HG02885 (cell line): Measurements from ENCODE around the gene HCRTR1.

Source experiments
- ATAC-seq: cut with Tn5 transposase; IDR thresholded peaks from one replicate; pipeline ENCODE4 v1.9.1; 2021; ENCODE audit warnings: mild to moderate bottlenecking; ENCODE audit not compliant: unreplicated experiment, poor library complexity

The HCRTR1 gene

DNA sequence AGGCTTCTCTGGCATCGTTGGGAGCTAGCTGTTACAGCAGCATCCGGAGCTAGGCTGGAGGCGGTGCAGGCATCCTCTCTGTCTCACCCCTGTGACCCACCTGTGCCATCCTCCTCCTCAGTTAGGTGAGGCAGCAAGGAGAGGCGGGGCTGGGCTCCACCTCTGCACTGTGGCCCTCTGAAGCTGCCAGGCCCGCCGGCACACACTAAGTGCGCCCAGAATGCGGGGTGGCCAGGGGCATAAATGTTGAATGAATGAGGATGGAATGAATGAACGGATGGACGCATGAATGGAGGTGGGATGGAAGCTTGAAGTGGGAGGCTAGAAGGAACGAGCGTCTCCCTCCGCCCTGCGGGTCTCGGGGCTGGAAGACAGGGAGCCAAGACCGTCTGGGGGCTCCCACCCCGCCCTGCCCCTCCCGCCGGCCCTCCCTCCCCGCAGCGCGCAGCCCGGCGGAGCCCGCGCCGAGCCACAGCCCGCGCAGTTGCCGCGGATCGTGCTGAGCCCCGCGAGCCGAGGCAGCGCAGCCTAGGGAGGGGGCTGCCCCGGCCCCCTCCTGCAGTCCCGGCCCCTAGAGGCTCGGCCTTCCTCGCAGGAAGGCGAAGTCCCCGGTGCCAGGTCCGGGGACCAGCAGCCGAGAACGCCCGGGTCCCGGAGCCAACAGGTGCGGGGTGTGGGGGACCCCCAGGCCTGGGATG lies at the start of gene HCRTR1:
HCRTR1 (plus strand) TSS at position 472 of the 698 bp plus-strand sequence. CDS start 1,504 bp downstream, outside the sequence.
- no peak for ATAC-seq

DNA sequence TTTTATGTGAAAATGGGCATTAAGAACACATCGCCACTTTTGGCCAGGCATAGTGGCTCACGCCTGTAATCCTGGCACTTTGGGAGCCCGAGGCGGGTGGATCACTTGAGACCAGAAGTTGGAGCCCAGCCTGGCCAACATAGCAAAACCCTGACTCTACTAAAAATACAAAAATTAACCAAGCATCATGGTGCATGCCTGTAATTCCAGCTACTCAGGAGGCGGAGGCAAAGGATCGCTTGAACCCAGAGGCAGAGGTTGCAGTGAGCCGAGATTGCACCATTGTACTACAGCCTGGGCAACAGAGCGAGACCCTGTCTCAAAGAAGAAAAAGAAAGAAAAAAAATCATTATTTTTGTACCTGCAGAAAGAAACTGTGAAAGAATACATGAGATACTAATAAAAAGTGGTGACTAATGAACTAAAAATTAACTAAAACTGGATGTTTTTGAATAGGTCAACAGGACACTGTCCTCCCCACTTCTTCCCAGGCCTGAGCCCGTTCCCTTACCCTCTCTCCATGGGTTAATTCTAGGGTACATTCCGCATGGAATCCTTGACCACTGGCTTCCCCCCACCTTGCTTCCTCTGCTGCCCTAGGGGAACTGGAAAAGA lies 49.4 kb upstream of the HCRTR1 start:
- no peak for ATAC-seq

DNA sequence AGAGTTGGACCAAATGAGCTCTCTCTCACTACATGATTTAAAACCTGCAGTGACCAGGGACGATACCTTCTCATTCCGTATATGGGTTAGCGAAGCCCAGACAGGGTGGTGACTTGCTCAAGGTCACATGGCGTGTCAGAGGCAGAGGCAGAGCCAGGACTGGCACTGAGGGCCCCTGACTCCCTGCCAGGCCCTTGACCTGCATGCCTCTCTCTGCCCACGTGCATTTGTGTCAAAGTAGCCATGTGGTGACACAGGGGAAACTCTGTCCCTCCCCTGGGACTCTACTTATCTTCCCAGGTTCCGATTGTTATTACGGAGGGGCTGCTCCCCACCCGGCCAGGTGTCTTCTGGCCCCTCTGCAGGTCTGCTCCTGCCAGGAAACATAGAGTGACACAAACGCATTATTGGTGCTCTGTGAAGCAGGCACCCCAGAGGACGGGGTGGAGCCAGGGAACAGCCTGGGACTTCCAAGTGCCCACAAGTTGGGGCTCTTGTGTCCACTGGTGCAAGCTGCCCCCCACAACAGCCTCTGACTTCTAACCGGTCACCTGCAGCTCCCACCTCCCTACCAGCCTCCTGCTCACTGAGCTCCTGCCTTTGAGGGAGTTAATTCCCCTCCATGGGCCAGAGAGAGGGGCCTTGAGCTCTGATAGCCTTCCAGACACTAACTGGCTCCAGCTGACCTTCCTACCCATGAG lies 48.4 kb upstream of the HCRTR1 start:
- no peak for ATAC-seq

DNA sequence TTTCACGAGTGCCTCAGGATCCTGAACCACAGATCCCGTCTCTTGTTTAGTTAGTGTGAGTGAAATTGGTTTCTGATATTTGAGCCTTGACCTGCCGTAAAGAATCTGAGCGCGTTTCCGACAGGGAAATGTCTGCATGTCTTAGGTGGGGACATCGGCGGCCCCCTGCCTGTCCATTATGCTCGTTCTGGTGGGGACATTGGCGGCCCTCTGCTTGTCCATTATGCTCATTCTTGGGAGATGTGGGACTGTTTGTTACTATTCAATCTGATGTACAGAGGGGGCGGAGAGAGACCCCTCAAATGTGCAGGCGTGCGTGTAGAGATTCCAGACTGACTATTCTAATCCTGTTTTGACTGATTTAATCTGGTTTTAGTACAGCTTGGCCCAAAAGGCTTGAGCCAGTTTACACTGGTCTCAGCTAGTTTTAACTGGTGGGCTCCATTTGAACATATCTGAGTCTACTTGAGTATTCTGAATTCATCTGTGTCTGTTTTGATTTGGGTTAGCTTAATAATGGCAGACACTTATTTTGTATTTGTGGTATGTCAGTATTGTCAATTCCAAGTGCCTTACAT lies 47.8 kb upstream of the HCRTR1 start:
- no peak for ATAC-seq

DNA sequence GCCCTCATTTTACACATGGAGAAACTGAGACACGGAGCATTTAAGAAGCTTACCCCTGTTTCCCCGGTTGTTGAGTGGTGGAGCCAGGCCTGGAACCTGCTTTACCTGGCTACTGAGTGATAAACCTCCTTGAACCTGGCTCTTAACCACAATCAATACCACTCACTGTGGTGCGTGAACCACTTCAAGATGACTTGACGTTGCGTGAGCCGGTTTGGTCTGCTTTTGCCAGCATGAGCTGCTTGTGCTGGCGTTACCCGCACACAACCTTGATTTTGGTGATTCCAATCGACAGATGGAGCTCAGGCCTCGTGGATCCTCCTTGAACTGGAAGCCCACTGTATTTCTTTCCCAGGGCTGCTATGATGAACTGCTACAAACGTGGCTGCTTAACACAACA lies 47.3 kb upstream of the HCRTR1 start:
- ATAC-seq = no peak

DNA sequence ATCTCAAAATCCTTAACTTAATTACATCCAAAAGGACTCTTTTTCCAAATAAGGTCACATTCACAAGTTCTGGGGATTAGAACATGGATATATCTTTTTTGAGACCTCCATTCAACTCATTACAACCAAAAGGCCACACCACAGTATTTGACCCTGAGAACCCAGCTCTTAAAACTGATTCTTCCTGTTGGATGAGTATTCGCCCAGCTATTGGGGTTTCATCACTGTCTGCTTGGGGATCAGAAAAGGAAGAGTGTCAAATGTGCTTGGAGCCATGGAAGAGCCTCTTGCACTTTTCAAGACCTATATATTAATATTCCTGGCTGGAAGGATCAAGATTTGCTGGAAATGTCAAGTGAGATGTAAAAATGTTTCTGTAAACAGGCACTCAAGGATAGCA lies 46.6 kb upstream of the HCRTR1 start:
- ATAC-seq = no peak

DNA sequence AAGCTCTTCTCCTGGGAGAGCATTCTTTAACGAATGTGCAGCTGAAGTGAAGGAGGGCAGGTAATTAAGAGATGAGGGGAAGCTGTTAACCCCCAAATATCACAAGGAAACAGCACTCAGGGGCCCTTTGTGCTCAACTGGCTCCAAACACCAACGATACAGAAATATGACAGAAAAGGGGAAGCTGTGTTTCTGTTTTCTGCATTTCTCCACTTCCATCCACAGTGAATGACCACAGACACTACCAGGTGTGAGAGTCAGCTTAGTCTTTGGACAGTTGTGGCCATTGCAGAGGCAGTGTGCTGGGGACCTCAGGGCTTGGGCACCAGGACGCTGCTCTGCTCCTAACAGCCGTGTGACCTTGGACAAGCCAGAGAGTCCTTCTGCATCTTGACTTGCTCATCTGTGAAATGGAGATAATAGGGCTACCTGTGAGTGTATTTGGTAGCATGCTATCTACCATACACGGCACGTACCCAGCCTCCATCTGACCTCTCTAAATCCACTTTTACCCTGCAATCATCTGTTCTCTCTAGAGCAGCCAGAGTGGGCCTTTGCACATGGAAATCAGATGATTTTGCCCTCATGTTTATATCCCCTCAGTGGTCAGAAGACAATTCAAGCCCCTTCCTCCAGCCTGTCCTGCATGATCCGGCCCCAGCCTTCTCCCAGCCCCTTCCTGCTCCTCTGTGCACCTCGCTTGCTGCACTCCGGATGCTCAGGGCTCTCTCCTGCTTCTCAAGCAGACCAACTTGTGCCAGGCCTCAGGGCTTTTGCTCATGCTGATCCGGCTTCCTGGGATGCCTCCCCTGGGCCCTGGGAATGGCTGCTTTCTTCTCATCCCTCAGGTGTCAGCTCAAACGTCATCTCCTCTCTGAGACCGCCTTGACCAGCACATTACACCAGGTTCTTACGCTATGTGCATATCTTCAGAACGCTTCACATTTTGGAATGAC lies 45.9 kb upstream of the HCRTR1 start:
- no peak for ATAC-seq

DNA sequence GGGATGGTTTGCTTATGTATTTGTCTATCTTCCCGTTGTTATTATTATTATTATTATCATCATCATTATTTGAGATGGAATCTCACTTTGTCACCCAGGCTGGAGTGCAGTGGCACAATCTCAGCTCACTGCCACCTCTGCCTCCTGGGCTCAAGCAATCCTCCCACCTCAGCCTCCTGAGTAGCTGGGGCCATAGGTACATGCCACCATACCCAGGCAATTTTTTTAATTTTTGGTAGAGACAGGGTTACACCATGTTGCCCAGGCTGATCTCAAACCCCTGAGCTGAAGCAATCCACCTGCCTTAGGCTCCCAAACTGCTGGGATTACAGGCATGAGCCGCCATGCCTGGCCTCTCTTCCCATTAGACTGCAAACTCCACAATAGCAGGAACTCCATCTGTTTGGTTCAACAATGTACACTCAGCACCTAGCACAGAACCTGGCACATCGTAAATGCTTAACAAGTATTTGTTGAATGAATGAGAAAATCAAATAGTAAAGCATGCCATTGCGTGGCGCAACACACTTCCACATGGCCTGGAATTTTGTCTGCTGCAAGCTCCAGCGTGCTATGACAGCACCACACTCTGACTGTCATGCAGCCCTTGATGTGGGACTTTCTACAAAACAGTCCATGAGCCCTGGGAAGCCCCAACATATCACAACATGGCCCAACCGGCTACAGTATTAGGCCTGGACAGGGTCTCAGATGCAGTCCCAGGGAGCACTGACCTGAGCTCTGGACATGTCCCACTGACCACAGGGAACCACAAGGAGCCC lies 45.0 kb upstream of the HCRTR1 start:
- ATAC-seq = no peak

DNA sequence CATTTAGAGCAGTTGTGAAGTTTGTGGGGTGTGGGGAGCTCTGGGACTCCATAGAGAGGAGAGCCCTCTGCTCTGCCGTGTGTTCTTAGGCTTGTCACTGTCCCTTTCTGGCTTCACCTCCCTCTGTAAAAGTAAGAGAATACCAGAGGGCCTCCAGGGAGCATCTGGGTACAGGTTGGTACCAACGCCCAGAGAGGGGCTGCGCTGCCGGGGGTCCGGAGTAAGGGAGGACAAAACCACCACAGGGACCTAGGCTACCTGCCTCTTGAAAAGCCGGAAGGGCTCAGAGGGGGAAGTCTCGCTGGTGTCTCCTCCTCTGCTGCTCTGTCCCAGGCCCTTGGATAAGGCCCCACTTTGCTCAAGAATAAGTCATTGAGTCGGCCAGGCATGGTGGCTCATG lies 44.2 kb upstream of the HCRTR1 start:
- ATAC-seq = no peak

DNA sequence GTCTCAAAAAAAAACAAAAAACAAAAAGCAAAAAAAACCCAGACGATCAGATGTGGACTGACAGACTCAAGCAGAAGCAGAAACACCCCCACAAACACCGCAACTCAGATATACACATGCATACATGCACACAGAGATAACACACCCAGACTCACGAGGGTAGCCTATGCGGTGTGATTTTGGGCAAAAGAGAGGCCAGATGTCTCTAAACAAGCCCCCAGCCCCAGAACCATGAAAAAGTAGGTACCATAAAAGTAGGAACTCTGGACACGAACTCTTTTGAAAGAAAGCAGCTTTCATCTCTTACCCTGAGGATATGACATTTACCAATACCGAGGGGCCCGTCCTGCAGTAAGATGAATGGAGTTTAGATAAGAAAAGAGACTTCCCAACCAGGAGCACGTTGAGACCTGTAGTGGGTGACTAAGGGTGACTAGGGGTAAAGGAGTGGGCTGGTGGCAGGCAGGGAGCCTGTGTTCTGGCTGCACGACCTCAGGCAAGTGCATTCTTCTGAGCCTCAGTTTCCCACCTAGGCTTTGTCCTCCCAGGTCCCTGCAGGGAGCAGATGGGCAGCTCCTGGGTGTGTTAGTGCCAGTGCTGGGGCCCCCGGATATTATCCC lies 42.6 kb upstream of the HCRTR1 start:
- ATAC-seq = no peak

DNA sequence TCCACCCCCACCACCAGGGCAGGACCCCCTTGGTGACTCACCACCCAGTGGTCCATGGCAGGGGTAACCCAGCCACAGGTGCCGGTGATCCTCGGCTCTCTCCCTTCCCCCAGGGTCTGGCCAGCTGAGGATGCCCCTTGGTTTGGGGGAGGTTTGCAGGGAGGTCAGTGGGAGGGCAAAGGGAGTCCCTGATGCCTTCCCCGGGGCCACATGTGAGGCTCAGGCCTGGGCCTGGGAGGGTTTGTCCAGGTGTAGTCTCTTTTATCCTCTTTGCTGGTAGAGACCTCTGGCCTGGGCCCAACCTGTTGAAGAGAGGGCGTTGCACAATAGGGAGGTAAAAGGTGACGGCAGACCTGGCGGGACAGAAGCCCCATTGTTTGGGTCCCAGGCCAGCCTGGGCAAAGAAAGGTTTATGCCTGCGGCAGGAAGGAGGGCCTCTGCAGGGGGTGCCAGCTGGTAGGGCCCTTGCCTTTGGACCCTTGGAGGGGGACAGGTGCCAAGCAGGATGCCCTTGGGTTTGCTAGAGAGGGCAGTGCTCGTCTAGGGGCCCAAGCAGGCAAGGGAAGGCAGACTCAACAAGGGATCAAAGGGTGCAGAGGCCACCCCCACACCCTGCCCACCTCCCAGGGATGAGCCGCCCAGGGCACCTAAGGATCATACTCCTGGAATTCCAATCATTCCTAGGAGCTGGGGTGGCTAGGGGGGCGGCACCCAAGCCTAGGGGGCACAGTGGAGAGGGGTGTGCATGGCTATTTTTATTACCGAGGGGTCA lies 41.9 kb upstream of the HCRTR1 start:
- ATAC-seq = no peak

DNA sequence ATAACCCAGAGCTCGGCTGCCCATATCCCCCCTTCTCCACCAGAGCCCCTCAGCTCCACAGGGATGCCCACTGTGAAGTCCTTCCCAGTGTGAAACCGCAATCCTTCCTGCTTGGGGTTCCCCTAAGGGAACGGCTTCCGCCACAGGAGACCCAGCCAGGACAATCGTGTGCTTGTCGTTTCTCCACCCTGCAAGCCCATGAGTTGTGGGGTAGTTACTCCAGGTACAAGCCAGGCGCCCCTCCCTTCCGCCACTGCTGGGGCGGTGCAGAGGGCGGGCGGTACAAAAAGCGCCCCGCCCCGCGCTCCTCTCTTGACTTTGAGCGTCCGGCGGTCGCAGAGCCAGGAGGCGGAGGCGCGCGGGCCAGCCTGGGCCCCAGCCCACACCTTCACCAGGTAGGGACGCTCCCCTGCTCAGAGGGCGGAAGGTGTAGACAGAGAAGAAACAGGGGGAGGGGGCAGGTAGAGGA lies 41.3 kb upstream of the HCRTR1 start, which contains the start of gene TINAGL1:
TINAGL1 (plus strand) TSS at position 315 of the 469 bp plus-strand sequence. CDS start 634 bp downstream, outside the sequence.
- ATAC-seq = no peak

DNA sequence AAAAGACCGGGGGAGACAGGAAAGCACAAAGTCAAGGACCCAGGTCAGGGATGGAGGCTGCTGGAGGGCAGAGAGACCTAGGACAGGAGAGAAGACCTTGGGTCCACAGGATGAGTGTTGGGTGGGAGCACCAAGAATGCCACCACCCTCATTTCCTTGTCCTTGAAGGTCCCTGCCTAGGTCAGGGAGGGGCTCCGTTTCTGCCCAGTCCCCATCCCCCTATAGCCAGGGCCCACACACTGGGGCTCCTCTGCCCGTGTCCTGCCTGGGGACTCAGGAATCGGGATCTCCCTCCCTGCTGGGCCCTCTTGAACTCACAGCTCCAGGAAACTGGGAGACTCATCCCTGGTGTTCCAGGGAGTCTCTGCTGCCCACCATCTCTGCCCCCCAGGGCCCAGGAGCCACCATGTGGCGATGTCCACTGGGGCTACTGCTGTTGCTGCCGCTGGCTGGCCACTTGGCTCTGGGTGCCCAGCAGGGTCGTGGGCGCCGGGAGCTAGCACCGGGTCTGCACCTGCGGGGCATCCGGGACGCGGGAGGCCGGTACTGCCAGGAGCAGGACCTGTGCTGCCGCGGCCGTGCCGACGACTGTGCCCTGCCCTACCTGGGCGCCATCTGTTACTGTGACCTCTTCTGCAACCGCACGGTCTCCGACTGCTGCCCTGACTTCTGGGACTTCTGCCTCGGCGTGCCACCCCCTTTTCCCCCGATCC lies 40.6 kb upstream of the HCRTR1 start:
- ATAC-seq = no peak

DNA sequence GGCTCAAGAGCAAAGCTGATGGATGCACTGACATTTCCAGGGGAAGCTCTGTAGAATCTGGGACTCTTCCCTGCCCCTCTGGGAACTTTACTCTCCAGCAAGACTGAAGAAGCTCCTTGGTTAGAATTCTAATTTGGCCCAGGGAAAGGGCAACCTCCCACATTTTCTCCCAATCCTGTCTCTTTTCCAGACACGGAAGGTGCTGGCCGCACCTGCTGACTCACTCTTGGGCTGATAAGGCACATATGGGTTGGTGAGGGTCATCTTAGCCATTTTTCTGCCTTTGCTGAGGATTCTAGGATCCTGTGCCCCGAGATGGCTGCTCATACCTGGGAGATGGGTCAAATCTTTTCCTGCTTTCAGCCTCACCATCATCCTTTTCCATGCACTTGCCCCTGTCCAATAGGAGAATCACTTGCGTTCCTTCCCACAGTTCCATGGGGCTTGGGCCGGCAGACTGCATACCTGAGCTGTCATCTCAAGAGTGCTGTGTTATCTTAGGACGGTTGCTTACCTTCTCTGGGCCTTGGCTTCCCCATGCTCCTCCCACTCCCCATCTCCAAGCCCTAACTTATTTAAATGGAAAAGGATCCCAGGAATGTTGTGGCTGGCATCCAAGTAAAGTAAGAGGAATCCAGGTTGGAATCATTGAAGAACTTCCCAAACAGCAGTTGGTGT lies 39.8 kb upstream of the HCRTR1 start:
- ATAC-seq = no peak

DNA sequence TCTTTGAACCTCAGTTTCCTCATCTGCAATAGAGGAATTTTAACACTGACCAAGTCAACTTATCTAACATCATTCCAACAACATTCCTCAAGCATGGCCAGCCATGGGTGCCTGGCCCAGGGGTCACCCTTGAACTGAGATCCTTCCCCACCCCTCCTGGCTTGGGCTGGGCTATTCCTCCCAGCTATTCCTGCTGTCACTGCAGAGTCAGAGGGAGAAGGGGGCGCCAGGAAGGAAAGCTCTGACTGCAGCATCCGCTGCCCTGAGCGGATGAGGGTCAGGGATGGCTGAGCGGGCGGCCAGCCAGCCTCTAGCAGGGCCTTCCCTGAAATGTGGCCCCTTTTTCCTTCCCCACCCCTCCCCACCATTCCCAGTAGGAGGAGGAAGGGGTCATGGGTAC lies 38.1 kb upstream of the HCRTR1 start:
- no peak for ATAC-seq

DNA sequence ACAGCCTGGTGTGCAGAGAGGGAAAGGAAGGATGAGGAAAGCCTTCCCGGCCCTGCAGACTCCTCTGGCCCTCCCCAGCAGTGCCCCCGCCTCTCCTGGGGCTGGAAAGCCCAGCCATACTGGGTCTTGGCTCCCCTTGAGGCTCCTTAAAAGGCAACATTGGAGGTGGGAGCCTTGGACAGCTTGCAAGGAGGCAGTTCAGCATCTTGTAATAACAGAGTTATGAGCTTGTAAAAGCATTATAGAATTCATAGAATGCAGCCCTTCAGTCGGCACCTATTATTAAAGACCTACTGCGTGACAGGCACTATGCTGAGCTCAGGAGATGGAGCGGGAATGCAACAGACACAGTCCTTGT lies 37.0 kb upstream of the HCRTR1 start:
- ATAC-seq = no peak
